ENCODE measurements around the gene LYSMD4. TPM values are rescaled to one million over a fixed set of nuclear protein-coding genes. Genes with fewer than 3 reads are reported as not detected.

Gene LYSMD4
- total and polyA plus RNA-seq, 2 of the 8 experiments (the other 6 are each of a cell fraction or from before 2014, with no cell fraction given), result 7.5 to 17.5 TPM

- 95% methylated on average over 9 of the region's 9 CpGs; no CpG with 5 or more reads in 1 of the 2 experiments for WGBS, 2 experiments (ENCODE audit: extremely low coverage in 1 of 2, insufficient coverage in 1 of 2, insufficient read length in 1 of 2, insufficient replicate concordance in 2 of 2, low coverage in 1 of 2, low lambda C conversion rate in 2 of 2, missing lambda C conversion rate in 1 of 2)
- POLR2A ChIA-PET (ENCODE audit: partially characterized antibody), result interaction anchor here (1.6 kb wide), 1 partner anchor 9 kb away, joined by 3 read pairs; no protein-coding TSS in a partner anchor
- no peak overlapping the region for H3K27ac ChIP-seq (ENCODE audit: low read depth, low read length)
- TF ChIP-seq USF2 (IDR thresholded peaks at IDR 0.05; ENCODE audit: low read length) (no peak), KDM1A (IDR thresholded peaks at IDR 0.05; ENCODE audit: borderline replicate concordance, low read length) (no peak), CHD2 (IDR thresholded peaks at IDR 0.05; ENCODE audit: low read length) (no peak), ATF3 (IDR thresholded peaks at IDR 0.05; ENCODE audit: insufficient read depth, low read depth, low read length) (no peak), EGR1 (IDR thresholded peaks at IDR 0.05; ENCODE audit: borderline replicate concordance, low read depth, low read length) (no peak), ATF2 (IDR thresholded peaks at IDR 0.05; ENCODE audit: low read length) (no peak), POLR2AphosphoS5 (IDR thresholded peaks at IDR 0.05; ENCODE audit: low read depth, low read length) (no peak), E2F6 (IDR thresholded peaks at IDR 0.05) (no peak), JUN (IDR thresholded peaks at IDR 0.05; ENCODE audit: low read depth, low read length) (no peak)
Observed at GRCh38 chr15:99683000-99683670, 50.1 kb downstream of the LYSMD4 start.

More at GRCh38 chr15:99683000-99683670, 50.1 kb downstream of the LYSMD4 start:
- Histone ChIP-seq H3K23me2 (ENCODE audit: low read depth, low read length) (no peaks in the 10 kb centered on the region), H3K4me1 (replicated peaks in 1 of 4; ENCODE audit: control insufficient read depth in 3 of 4, insufficient read depth in 4 of 4, low read length in 3 of 4) (no peaks in the 10 kb centered on the region), H4K5ac (ENCODE audit: insufficient read length, low read depth, low read length) (no peak overlapping the region), H3K4me2 (ENCODE audit: insufficient read depth in 1 of 2, low read depth in 2 of 2, low read length in 2 of 2) (no peak overlapping the region), H2AFZ (ENCODE audit: low read length) (no peak overlapping the region), H3K9ac (replicated peaks in 1 of 4; ENCODE audit: extremely low read depth in 1 of 4, low read depth in 3 of 4, low read length in 3 of 4) (no peak overlapping the region), H3K23ac (ENCODE audit: insufficient read length) (no peak overlapping the region), H2BK12ac (ENCODE audit: low read depth, low read length) (no peak overlapping the region), H2BK15ac (ENCODE audit: low read length) (no peak overlapping the region), H3K36me3 (ENCODE audit: control insufficient read depth in 2 of 4, insufficient read depth in 4 of 4, low read length in 3 of 4) (peaks cover 3 to 16% (median 3%) of the 10 kb centered on the region in 4 experiments; a peak in 3 of 8 replicates), H3K4me3 (ENCODE audit: extremely low read depth in 1 of 4, insufficient read depth in 2 of 4, low read depth in 3 of 4, low read length in 4 of 4) (no peak overlapping the region), H4K20me1 (replicated peaks in 1 of 2; ENCODE audit: control insufficient read depth in 1 of 2, insufficient read depth in 2 of 2, low read length in 2 of 2) (no peaks in the 10 kb centered on the region), H2AK5ac (ENCODE audit: low read depth, low read length) (no peak overlapping the region), H3K4ac (replicated peaks; ENCODE audit: insufficient read length, low read depth, low read length) (no peak overlapping the region), H2BK5ac (ENCODE audit: low read depth, low read length) (no peak overlapping the region), H4K8ac (ENCODE audit: extremely low read depth, insufficient read depth, low read length) (no peak overlapping the region), H2BK20ac (ENCODE audit: low read length) (no peak overlapping the region), H3K79me1 (ENCODE audit: low read depth, low read length) (no peaks in the 10 kb centered on the region), H3K27me3 (replicated peaks in 1 of 4; ENCODE audit: control insufficient read depth in 3 of 4, extremely low read depth in 1 of 4, insufficient read depth in 3 of 4, low read length in 3 of 4) (peaks cover 0 to 1% (median 0%) of the 10 kb centered on the region in 4 experiments; a peak in 1 of 7 replicates), H3K18ac (ENCODE audit: extremely low read depth, low read length) (no peak overlapping the region), H2BK120ac (replicated peaks; ENCODE audit: low read depth, low read length) (no peak overlapping the region), H3K79me2 (ENCODE audit: control insufficient read depth in 1 of 2, insufficient read depth in 2 of 2, low read length in 2 of 2) (no peaks in the 10 kb centered on the region), H3K14ac (ENCODE audit: insufficient read length) (no peak overlapping the region), H3K9me3 (ENCODE audit: insufficient read depth in 2 of 2, low read depth in 1 of 2, low read length in 1 of 2) (peaks cover 0 to 4% of the 10 kb centered on the region in 2 experiments; a peak in 1 of 4 replicates), H4K91ac (replicated peaks; ENCODE audit: insufficient read length, low read length) (no peak overlapping the region), H3K56ac (replicated peaks; ENCODE audit: insufficient read length, low read depth, low read length) (no peak overlapping the region)
- CTCF ChIA-PET (ENCODE audit: partially characterized antibody), result no interaction called here
- no peak for DNase-seq (ENCODE audit: low read depth in 1 of 2, low spot score in 2 of 2)
- FAIRE-seq, result no peak

Measured in H1 (cell line).